Naive thymus-derived CD4-positive, alpha-beta T cell (primary cell): ENCODE measurements around the gene OSBP2. TPM values are rescaled to one million over a fixed set of nuclear protein-coding genes. Genes with fewer than 3 reads are reported as not detected.
"Not testable (repeated sequence)": the region's sequence is repeated elsewhere in the genome, so short reads cannot be mapped to it uniquely, and the experiment has no call there.

Source experiments
- ATAC-seq: fragments of 150-1000 bp; cut with Tn5 transposase; 2 replicates; pipeline ENCODE4 v1.10.0; 2021; ENCODE audit warnings: mild to moderate bottlenecking, moderate library complexity
- CTCF ChIA-PET: fragments of 350-600 bp; sonication (Branson Sonifier 250); formaldehyde crosslinking; loops from one replicate; lab custom pipeline; 2021; ENCODE audit warnings: antibody characterized with exemption; lab: Charles Lee
- POLR2A ChIA-PET: fragments of 350-600 bp; sonication (Branson Sonifier 250); formaldehyde crosslinking; loops from one replicate; lab custom pipeline; 2021; ENCODE audit warnings: antibody characterized with exemption, inconsistent platforms; lab: Charles Lee
- DNase-seq, 9 donors: peaks; one replicate each; pipeline versions ENCODE4 v3.0.0 to v3.0.0-alpha.2; 2020 to 2022; ENCODE audit warnings: mixed read lengths in 1 of 9
- H3K27ac ChIP-seq: one replicate; pipeline ENCODE4 v1.7.0; 2013; ENCODE audit warnings: mild to moderate bottlenecking, low read depth, low read length, moderate library complexity
- H3K27me3 ChIP-seq, 2 donors: one replicate each; pipeline ENCODE4 v1.7.0; 2013; ENCODE audit warnings: low read length in 2 of 2, mild to moderate bottlenecking in 2 of 2, moderate library complexity in 2 of 2; ENCODE audit not compliant: control insufficient read depth in 2 of 2, insufficient read depth in 2 of 2
- H3K36me3 ChIP-seq, 3 experiments: 1 replicate in 2 of 3; 2 replicates in 1 of 3; pipeline ENCODE4 v1.7.0; 2013; ENCODE audit warnings: low read length in 3 of 3, mild to moderate bottlenecking in 3 of 3, moderate library complexity in 1 of 3; ENCODE audit not compliant: insufficient read depth in 3 of 3, control insufficient read depth in 2 of 3
- H3K4me1 ChIP-seq, 2 donors: one replicate each; pipeline ENCODE4 v1.7.0; 2013; ENCODE audit warnings: low read length in 2 of 2, mild to moderate bottlenecking in 2 of 2, moderate library complexity in 1 of 2; ENCODE audit not compliant: control insufficient read depth in 2 of 2, insufficient read depth in 2 of 2
- H3K4me3 ChIP-seq: 2 replicates; pipeline ENCODE4 v1.7.0; 2013; ENCODE audit warnings: mild to moderate bottlenecking, low read length
- H3K9me3 ChIP-seq, 3 experiments: 1 replicate in 2 of 3; 2 replicates in 1 of 3; pipeline ENCODE4 v1.7.0; 2013; ENCODE audit warnings: low read length in 3 of 3; ENCODE audit not compliant: control insufficient read depth in 2 of 3
- H3K27ac Mint-ChIP-seq, 9 donors: one replicate each; pipeline ENCODE4 v1.8.0; 2020 to 2022; ENCODE audit warnings: mixed read lengths in 9 of 9, mild to moderate bottlenecking in 8 of 9, moderate library complexity in 5 of 9, inconsistent platforms in 2 of 9
- H3K27me3 Mint-ChIP-seq, 5 donors: one replicate each; pipeline ENCODE4 v1.8.0; 2021 to 2022; ENCODE audit warnings: mixed read lengths in 5 of 5, mild to moderate bottlenecking in 1 of 5
- H3K36me3 Mint-ChIP-seq, 5 donors: one replicate each; pipeline ENCODE4 v1.8.0; 2020 to 2022; ENCODE audit warnings: mixed read lengths in 5 of 5, mild to moderate bottlenecking in 3 of 5, inconsistent platforms in 1 of 5
- H3K4me1 Mint-ChIP-seq, 7 donors: one replicate each; pipeline ENCODE4 v1.8.0; 2020 to 2022; ENCODE audit warnings: mixed read lengths in 7 of 7, mild to moderate bottlenecking in 3 of 7, inconsistent platforms in 1 of 7
- H3K4me3 Mint-ChIP-seq, 10 donors: one replicate each; pipeline ENCODE4 v1.8.0; 2020 to 2022; ENCODE audit warnings: mild to moderate bottlenecking in 10 of 10, mixed read lengths in 10 of 10, moderate library complexity in 6 of 10, inconsistent platforms in 2 of 10
- H3K9me3 Mint-ChIP-seq, 11 donors: one replicate each; pipeline ENCODE4 v1.8.0; 2020 to 2022; ENCODE audit warnings: mixed read lengths in 11 of 11, mild to moderate bottlenecking in 4 of 11, inconsistent platforms in 1 of 11, moderate library complexity in 1 of 11
- intact Hi-C, 2 donors: fragments of 100-400 bp; cut with micrococcal nuclease; formaldehyde crosslinking; loops; one replicate each; pipeline ENCODE4 v1.15.1; 2023
- polyA plus RNA-seq, 2 donors: library from polyadenylated mRNA; unstranded; fragments of 300-500 nt; fragmentation: Illumina TruSeq; gene quantifications; one replicate each; pipeline ENCODE4 v1.2.3, GENCODE V29; 2021
- total RNA-seq, 6 experiments: library from RNA in 5 of 6; stranded (reverse) in 5 of 6; gene quantifications; 1 replicate in 5 of 6; 2 replicates in 1 of 6; pipeline ENCODE4 v1.2.3 and lab custom pipeline; 2021 to 2026

The OSBP2 gene
- total and polyA plus RNA-seq, 7 experiments from 2014 or later = 0.37 to 2.7 (median 1.8) TPM

DNA sequence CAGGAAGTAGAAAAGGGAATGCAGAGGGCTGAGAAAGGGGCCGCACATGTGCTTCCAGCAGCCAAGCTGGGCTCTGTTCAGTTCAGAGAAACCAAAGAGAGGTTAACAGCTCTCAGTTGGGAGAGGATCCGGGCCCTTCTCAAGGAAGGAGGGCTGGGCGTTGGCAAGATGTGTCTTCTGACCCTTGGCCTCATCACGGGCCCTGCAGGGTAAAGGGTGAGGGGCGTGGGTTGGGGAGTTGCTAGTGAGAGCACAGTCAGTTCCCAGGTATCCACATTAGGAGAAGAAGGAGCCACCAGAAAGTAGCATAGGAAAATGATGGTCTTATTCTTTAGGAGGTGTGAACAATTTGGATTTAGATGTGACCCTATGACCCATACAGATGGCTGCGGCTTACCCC is 73.0 kb downstream of the OSBP2 start:
- H3K27ac ChIP-seq = no peak overlapping the region
- no peaks in the 10 kb centered on the region for H3K9me3 ChIP-seq
- no peaks in the 10 kb centered on the region for H3K4me1 ChIP-seq
- ATAC-seq (no peak), DNase-seq (no peak)
- H3K9me3 Mint-ChIP-seq = no peaks in the 10 kb centered on the region
- no peaks in the 10 kb centered on the region for H3K36me3 ChIP-seq
- H3K4me1 Mint-ChIP-seq = peaks cover 0 to 3% (median 0%) of the 10 kb centered on the region in 7 donors
- H3K4me3 Mint-ChIP-seq = no peak overlapping the region
- CTCF ChIA-PET = interaction anchor here (0.6 to 0.8 kb wide), 2 partner anchors 243 to 317 kb away, joined by 3 to 5 read pairs; no protein-coding TSS in a partner anchor
- H3K27me3 ChIP-seq = no peaks in the 10 kb centered on the region
- no peak overlapping the region for H3K4me3 ChIP-seq
- POLR2A ChIA-PET = no interaction called here
- no peak overlapping the region for H3K27ac Mint-ChIP-seq
- H3K36me3 Mint-ChIP-seq = no peaks in the 10 kb centered on the region
- intact Hi-C loops = no loop called here
- H3K27me3 Mint-ChIP-seq = no peaks in the 10 kb centered on the region

GRCh38 chr22:30770716-30771115 is 76.0 kb downstream of the OSBP2 start:
- ChIA-PET CTCF (no interaction called here), POLR2A (interaction anchor here (0.6 kb wide), 1 partner anchor 54 kb away, joined by 3 read pairs; no protein-coding TSS in a partner anchor)

GRCh38 chr22:30773919-30774318 is 79.2 kb downstream of the OSBP2 start:
- Mint-ChIP-seq H3K9me3 (no peaks in the 10 kb centered on the region), H3K27me3 (no peaks in the 10 kb centered on the region), H3K4me3 (no peak overlapping the region), H3K36me3 (no peaks in the 10 kb centered on the region), H3K27ac (no peak overlapping the region), H3K4me1 (no peaks in the 10 kb centered on the region)
- Histone ChIP-seq H3K9me3 (no peaks in the 10 kb centered on the region), H3K4me1 (no peaks in the 10 kb centered on the region), H3K36me3 (no peaks in the 10 kb centered on the region), H3K27me3 (no peaks in the 10 kb centered on the region), H3K4me3 (no peak overlapping the region), H3K27ac (no peak overlapping the region)
- CTCF ChIA-PET = no interaction called here
- POLR2A ChIA-PET = no interaction called here
- DNase-seq = no peak
- intact Hi-C loops = no loop called here
- ATAC-seq = no peak

More at GRCh38 chr22:30770716-30771115, 76.0 kb downstream of the OSBP2 start:
- no peaks in the 10 kb centered on the region for H3K9me3 Mint-ChIP-seq
- H3K4me1 Mint-ChIP-seq = no peaks in the 10 kb centered on the region
- Histone ChIP-seq H3K4me1 (no peaks in the 10 kb centered on the region), H3K9me3 (no peaks in the 10 kb centered on the region), H3K27ac (no peak overlapping the region), H3K27me3 (no peaks in the 10 kb centered on the region), H3K4me3 (no peak overlapping the region), H3K36me3 (no peaks in the 10 kb centered on the region)
- DNase-seq = no peak
- H3K36me3 Mint-ChIP-seq = no peaks in the 10 kb centered on the region
- no peak overlapping the region for H3K4me3 Mint-ChIP-seq
- no peak overlapping the region for H3K27ac Mint-ChIP-seq
- no peak for ATAC-seq
- intact Hi-C loops = no loop called here
- H3K27me3 Mint-ChIP-seq = no peaks in the 10 kb centered on the region

- DNase-seq = no peak
- ChIA-PET CTCF (no interaction called here), POLR2A (no interaction called here)
- intact Hi-C loops = no loop called here
- H3K4me3 ChIP-seq = no peak overlapping the region
- H3K27me3 ChIP-seq = no peaks in the 10 kb centered on the region
- Mint-ChIP-seq H3K27me3 (peaks cover 0 to under 1% (median 0%) of the 10 kb centered on the region in 5 donors), H3K36me3 (no peaks in the 10 kb centered on the region), H3K4me3 (no peak overlapping the region), H3K9me3 (no peaks in the 10 kb centered on the region), H3K27ac (no peak overlapping the region), H3K4me1 (no peaks in the 10 kb centered on the region)
- no peak overlapping the region for H3K27ac ChIP-seq
- H3K9me3 ChIP-seq = no peaks in the 10 kb centered on the region
- H3K36me3 ChIP-seq = no peaks in the 10 kb centered on the region
- no peaks in the 10 kb centered on the region for H3K4me1 ChIP-seq
- no peak for ATAC-seq
Measured at GRCh38 chr22:30774566-30774965, 79.9 kb downstream of the OSBP2 start.

GRCh38 chr22:30776476-30776875 is 81.8 kb downstream of the OSBP2 start:
- Mint-ChIP-seq H3K36me3 (no peaks in the 10 kb centered on the region), H3K9me3 (no peaks in the 10 kb centered on the region), H3K27me3 (peaks cover 0 to 5% (median 0%) of the 10 kb centered on the region in 5 donors), H3K27ac (no peak overlapping the region), H3K4me1 (peaks cover 0 to 8% (median 5%) of the 10 kb centered on the region in 7 donors), H3K4me3 (no peak overlapping the region)
- H3K4me1 ChIP-seq = no peaks in the 10 kb centered on the region
- no peak for ATAC-seq
- no peaks in the 10 kb centered on the region for H3K27me3 ChIP-seq
- ChIA-PET POLR2A (no interaction called here), CTCF (no interaction called here)
- H3K27ac ChIP-seq = no peak overlapping the region
- intact Hi-C loops = no loop called here
- H3K36me3 ChIP-seq = no peaks in the 10 kb centered on the region
- DNase-seq = no peak
- H3K4me3 ChIP-seq = no peak overlapping the region
- no peaks in the 10 kb centered on the region for H3K9me3 ChIP-seq

- CTCF ChIA-PET = not testable (repeated sequence)
Measured at GRCh38 chr22:30777146-30777545, 82.5 kb downstream of the OSBP2 start.

DNA sequence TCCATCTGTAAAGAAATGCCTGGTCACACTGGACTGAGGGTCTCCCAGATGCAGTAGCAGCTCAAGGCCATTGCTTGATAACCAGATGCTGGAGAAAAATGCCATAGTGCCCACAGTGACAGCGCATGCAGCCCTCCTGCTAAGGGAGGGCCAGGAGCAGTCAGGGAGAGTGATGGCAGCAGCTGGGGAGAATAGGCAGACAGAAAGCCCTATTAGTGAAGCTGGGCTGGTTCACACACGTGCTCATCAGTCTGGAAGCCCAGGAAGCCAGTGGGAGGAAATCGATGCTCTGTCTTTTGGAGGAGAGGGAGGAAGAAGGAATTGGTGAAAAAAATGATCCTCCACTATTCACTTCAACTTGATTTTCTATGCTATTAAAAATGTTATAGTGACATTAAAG is 82.9 kb downstream of the OSBP2 start:
- POLR2A ChIA-PET = no interaction called here
- DNase-seq (no peak), ATAC-seq (no peak)
- Histone ChIP-seq H3K4me1 (no peaks in the 10 kb centered on the region), H3K27ac (no peak overlapping the region), H3K27me3 (no peaks in the 10 kb centered on the region), H3K4me3 (no peak overlapping the region), H3K36me3 (no peaks in the 10 kb centered on the region), H3K9me3 (no peaks in the 10 kb centered on the region)
- Mint-ChIP-seq H3K27me3 (peaks cover 0 to 5% (median 0%) of the 10 kb centered on the region in 5 donors), H3K27ac (no peak overlapping the region), H3K9me3 (no peaks in the 10 kb centered on the region), H3K4me1 (peaks cover 0 to 8% (median 5%) of the 10 kb centered on the region in 7 donors), H3K4me3 (no peak overlapping the region), H3K36me3 (no peaks in the 10 kb centered on the region)
- CTCF ChIA-PET = no interaction called here
- intact Hi-C loops = no loop called here

More at GRCh38 chr22:30777146-30777545, 82.5 kb downstream of the OSBP2 start:
- POLR2A ChIA-PET, intact Hi-C loops, DNase-seq, H3K27me3 ChIP-seq, H3K36me3 Mint-ChIP-seq, H3K4me1 Mint-ChIP-seq, H3K36me3 ChIP-seq, ATAC-seq, H3K4me3 Mint-ChIP-seq, H3K27ac ChIP-seq, H3K4me1 ChIP-seq, H3K4me3 ChIP-seq, H3K9me3 Mint-ChIP-seq, H3K27me3 Mint-ChIP-seq, H3K9me3 ChIP-seq: not testable (repeated sequence)
- H3K27ac Mint-ChIP-seq = peak overlapping the region in 1 of 9 donors; percentile 38
